C1 segment of cervical spinal cord (tissue), 14 donors: ENCODE results near the gene STX8.
A peak's percentile ranks its signal among the peaks of the same experiment; 100 is the strongest.

Experiments
- DNase-seq, 14 donors: peaks; one replicate each; lab custom pipeline; 2025; lab: John Stamatoyannopoulos, UW

STX8 gene

DNA sequence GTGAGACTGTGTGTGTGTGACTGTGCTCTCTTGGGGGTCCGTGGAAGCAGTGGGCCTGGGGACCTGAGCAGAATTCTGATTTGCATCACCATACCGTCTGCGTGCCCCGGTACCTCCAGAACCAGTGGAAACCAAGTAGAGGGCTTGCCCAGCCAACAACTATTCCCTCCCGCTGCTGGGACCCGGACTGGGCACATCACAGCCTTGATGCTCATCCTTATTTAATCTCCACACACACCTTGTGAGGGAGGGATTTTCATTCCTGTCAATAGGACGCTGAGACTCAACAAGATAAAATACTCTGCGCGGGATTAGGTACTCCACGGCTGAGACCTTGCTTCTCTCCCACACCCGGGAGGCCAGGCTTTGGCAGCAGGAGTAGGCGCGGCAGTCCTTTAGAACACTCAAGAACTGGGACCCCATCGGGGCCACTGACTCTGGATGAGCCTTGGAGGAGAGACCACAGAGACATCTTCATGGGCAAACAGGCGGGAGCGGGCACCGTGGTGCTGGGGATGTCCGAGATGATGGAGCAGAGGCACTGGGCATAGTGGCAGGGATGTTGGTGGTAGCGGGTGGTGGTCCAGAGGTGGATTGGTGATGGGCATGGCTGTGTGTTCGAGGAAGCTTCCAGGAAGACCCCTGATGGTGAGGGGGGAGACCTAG lies 346.3 kb downstream of the STX8 start:
- DNase-seq = no peak

DNA sequence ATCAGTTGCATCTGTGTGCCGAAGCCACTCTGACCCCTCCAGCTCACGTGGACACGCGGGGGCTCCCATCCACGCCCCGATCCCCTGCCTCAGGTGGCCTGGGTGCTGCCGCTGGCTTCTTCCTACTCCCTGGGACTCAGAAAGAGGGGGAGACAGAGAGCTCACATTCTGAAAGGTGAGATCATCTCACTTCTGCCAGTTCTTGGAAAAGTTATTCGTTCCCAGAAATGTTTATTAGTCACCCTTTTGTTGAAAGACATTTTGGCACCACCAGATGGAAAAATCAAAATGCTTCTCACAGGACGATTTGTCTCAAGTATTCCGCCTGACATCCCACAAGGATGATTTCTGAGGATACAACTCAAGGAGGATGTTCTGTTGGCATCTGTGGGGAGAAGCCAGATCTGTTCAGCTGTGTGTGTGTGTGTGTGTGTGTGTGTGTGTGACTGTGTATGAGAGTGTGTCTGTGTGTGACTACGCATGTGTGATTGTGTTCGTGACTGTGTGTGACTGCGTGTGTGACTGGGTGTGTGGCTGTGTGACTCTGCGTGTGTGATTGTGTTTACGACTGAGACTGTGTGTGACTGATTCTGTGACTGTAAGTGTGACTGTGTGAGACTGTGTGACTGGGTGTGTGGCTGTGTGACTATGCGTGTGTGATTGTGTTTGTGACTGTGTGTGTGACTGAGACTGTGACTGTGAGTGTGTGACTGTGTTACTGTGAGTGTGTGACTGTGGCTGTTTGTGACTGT lies 347.0 kb downstream of the STX8 start:
- peak in 1 of 14 donors; percentile 38 for DNase-seq

DNA sequence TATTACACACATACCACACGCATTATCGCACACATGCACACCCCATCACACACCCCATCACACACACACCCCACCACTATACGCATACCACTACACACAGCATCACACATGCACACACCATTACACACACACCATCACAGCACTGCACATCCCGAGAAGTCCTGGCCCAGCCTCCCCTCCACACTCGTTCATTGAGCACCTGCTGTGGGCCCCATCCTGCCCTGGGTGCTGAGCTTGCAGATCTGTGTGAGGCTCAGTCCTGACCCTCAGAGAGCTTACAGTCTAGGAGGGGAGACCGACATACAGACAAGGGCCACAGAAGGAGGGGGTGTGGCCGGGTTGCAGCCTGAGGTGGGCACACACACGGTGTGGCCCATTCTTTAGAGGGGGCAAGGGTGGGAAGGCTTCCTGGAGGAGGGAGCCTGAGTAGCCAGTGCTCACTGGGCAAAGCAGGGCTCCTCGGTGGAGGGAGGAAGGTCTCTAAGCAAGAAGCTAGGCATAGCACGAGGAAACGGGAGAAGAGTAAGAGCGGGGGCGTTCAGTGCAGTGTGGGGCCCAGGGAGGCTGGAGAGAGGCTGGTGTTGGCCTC lies 347.7 kb downstream of the STX8 start:
- DNase-seq = no peak

DNA sequence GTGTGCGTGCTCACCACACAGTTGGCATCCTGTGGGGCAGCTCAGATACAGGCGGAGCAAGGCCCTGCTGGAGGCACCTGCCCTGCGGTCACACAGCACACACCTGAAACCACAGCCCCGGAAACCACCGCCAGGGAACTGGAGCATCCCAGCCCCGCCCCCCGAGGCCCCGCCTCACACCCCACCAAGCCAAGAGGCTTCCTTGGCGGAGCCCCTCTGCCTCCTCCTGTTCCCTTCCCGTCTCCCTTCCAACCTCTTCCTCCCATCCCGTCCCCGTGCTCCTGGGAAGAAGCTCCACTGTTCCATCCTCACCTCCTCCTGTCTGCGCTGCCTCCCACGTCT lies 348.9 kb downstream of the STX8 start:
- no peak for DNase-seq

DNA sequence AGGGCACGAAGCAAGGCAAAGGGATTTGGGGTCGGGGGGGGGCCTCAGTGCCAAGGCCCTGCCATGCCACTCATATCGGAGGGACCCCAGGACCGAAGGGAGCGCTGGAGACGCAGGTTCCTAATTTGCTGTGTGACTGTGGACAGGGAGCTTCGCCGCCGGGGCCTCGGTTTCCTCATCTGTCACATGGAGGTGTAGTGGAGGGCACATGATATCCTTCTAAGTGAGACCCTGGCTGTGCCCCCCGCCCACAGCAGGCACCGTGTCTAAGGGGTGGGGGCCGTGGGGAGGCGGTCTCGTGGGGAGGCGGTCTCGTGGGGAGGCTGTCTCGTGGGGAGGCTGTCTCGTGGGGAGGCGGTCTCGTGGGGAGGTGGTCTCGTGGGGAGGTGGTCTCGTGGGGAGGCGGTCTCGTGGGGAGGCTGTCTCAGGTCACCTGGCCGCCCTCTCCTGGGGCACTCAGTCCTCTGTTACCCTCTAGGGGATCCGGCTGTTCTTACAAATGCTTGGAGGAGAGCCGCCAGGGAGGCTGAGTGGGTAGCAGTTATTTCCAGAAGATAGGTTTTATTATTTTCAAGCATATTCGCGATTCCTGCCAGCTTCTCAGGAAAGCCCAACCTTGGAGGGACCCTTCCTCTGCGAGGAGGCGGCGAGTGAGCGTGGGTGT lies 349.4 kb downstream of the STX8 start:
- no peak for DNase-seq

DNA sequence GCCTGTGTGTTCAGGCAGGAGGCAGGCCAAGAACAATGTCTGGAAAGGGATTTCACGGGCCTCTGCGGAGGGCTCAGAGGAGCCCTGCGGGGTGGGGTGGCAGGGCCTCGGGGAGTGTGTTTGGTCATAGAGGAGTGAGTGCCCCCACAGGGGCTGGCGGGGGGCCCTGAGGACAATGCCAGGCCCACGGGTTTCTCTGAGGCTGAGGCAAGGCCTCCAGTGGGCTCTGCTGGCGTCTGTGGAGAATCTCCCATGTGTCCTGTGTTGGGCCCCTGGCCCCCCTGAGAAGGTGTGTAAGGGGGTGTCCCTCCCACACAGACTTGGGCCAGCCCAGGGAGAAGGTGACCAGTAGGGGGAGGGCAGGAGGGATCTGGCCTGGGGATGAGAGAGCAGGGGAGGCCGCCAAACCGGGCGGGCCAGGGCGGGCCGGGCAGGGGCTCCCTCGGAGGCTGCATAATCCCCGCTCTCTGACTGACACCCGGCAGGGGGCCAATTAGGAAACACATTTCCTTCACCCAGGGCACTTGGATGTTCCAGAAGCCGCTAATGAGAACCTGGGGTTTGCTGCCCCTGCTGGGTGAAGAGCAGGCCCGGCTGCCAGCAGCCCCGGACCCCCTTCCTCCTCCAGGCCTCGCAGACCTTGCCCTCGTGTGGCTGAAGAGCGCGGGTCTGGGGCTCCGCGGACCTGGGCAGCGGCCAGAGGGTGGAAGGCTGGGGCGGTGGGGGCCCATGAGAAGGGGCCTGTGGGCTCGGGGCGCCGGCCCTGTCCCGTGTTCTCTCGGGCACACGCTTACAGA lies 350.1 kb downstream of the STX8 start:
- DNase-seq = no peak

DNA sequence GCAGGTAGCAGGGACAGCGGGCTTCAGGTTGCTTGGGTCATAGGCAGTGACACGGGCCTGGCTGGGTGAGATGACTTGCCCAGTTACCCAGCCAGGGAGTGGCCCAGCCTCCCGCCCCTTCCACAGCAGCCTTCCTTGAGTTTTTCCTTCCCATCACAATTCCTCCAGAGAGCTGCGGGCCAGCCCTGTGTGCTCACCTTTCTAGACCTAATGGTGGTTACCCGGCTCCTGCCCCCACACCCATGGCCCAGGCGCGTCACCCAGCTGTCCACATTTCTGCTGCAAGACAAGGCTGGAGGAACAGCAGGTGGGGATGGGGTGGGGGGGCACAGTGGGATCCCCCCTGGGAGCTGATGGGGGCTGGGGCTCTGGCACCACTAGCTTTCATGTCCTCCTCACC lies 351.1 kb downstream of the STX8 start:
- no peak for DNase-seq

DNA sequence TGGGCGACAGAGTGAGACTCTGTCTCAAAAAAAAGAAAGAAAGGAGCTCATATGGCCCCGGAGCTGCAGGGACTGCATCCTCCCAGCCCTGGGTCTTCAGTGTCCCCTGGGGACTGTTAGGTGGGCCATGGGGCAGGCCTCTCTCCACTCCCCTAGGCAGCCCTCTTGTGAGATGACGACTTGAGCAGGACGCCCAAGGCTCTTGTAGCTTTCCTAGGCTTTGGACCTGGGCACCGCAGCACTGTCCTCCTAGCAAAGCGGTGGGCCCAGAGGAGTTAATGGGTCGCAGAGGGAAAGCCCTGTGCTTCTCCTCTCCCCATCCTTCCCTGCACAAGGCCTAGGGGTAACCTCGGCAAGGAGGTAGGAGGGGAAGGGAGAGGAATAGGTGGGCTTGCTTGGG lies 352.1 kb downstream of the STX8 start:
- DNase-seq = no peak

DNA sequence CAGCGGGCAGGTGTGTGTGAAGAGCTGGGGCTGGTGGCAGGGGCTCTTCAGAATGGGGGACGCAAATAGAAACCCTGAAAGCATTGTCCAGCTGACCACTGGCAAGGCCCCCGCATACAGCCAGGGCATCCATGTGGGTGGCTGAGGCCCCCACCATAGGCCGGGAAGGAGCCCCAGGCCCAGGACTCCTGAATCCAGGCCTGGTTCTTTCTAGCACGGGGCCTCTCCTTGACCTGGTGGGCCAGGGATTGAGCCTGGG lies 353.8 kb downstream of the STX8 start:
- no peak for DNase-seq

DNA sequence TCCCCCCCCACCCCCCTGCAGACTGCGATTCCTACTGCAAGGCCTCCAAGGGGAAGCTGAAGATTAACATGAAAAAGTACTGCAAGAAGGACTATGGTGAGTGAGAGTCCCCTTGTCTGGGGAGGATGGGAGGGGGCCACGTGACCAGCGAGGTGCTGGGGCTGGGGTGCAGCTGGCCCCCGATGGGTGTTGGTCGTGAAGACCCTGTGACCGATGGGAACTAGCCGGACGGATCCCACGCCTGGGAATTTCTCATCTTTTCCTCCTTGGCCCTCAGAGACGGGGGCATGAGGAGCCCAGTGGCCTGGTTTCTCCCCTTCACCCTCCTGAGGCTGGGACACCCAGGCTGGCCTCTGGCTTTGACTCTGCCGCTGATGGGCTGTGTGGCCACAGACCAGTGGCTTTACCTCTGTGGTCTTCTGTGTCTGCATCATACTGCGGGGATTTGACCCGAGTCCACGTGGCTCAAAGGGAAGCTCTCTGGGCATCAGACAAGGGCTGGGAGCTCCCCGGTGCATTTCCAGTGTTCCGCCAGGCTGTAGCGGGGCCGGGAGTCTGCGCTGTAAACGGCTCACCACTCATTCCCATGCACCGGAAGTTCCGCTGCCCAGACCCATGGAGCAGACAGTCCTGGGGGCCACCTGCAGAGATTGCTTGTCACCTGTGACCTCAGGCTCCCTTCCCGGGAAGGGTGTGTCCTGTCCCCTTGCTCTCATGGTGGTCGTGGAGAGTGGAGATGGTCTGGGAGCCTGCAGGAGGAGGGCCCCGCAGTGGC lies 354.3 kb downstream of the STX8 start:
- no peak for DNase-seq

DNA sequence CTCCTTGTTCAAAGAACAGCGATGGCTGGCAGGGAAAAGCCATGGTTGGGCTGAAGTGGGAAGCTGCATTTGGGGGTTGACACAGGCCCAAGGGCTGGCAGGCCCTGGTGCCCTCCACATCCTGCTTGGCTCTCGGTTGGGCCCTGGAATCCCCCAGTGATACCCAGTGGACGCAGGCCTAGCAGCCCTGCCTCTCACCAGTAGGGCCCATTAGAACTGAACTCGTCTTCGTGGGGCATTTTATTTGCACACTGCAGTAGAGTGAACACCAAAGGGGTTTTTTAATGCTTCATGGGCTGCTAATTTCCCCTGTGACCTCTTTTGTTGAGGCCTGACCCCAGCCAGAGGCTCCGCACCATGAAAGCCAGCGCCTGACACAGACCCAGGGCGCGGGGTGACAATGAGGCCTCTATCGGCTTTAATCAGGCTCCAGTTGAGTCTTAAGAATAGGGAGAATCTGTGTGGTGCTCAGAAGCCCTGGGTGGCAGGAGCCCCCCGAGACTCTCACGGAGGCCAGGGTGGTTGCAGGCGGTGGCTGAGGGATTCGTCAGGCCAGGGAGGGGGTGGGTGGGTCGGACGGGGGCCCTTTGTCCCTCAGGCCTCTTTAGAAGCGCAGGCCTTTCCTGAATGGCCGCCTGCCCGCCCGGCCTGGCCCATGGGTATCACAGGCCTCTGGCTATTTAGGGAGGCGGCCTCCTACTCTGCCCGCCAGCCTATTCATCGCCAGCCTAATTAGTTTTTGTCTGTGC lies 355.0 kb downstream of the STX8 start:
- DNase-seq = no peak

DNA sequence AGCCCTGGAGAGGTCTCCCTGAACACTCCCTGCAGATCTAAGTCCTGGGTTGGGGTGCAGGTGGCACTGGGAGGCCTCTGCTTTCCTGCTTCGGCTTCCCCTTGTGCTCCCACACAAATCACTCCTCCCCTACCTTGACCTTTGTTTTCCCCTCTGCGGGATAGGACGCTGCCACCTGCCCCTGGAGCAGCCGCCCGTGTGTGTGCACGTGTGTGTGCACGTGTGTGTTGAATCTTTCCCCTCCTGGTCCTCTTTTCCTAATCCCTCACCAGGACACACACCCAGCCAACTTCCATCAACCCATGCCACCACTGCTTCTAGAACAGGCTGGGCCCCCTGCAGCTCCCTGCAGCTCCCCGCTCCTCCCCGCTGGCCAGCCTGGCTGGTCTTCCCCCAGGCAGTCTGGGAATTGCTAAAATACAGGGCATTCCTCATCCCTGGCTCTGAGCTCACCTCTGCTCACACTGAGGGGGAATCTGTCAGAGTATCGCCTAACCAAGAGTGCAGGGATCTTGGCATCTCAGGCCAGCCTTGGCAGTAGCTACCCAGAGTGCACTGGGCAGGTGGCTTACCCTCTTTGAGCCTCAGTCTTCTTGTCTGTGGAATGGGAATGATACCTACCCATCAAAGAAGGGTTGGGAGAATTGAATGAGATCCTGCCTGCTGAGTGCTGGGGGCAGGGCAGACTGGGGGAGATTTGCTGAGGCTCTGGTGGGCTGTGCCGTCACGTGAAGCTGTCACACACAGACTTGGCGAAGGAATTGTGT lies 355.8 kb downstream of the STX8 start:
- DNase-seq = no peak

DNA sequence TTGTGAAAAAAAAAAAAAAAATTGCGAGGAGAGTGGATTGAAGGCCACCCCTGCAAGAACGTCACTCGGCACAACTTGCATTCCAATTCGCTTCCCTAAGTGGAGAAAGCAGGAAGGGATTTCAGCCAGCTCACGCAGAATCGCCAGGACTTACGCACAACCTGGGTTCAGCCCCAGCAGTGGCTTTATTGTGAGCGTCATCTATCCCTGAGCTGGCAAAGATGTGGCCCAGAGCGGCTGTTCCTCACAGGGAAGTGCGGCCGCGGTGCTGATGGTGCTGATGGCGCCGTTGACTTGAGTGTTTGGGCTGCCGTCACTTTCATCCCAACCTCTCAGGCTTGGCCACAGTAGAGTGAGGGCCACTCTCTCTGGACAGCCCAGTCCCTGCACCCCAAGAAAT lies 356.7 kb downstream of the STX8 start:
- no peak for DNase-seq

DNA sequence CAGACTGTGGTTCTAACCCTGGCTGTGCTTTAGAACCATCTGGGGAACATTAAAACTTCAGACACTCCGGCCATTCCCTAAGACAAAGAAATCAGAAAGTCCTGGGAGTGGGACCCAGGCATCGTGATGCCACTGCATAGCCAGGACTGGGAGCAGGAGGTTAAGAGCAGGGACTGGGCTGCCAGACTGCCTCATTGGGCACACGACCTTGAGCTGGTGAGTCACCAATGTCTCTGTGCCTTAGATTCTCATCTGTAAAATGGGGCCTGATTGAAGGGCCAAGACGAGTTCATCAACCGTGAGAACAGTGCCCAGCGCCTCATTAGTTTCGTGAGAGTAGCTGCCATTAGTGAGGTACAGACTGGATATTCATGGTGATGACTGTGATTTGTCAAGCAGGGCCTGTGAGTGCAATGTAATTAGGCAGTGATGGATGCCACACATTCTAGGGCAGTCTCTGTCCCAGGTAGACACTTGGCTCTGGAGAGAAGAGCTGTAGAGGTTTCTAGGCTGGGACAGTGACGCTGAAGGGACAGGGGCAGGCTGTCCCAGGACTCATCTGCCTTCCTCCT lies 357.5 kb downstream of the STX8 start:
- DNase-seq = no peak

DNA sequence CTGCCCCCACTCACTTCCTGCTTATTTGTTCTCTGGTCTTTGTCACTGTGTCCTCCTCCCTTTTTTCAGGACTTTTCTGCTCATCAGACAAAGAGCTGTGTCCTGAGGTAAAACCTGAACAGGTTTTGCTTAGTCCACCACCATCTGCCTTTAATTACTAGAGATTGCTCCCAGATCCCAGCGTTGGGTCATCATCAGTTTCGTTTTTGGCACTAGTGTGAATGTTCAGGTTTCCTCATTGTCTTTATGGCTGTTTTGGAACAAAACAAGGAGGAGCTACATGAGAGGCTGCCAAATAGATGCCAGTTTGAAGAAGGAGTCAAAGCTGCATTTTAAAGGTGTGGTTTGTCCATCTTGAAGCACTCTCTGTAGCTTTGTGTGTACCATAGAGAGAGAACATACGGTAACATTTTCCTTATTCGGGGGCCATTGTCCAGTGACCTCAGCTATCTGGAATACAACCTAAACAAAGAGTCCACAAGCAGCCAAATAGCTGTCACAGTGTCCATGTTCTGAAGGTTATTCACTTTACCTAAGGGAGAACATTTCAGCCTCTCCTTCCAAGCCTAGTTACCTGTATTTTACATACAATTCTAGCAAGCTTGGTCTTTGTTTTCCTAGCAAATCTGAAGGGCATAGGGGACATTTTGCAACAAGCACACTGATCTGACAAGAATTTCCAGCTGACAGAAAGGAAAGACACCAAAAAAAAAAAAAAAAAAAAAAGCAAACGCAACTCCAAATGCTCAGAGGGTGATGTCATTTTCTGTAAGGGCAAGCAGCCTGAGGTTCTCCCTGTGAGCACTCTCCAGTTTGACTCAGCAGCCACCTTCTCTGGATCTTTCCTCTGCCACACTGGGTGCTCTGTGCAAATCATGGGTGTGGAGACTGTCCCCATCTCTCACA lies 358.2 kb downstream of the STX8 start:
- peak in 1 of 14 donors; percentile 80 for DNase-seq

DNA sequence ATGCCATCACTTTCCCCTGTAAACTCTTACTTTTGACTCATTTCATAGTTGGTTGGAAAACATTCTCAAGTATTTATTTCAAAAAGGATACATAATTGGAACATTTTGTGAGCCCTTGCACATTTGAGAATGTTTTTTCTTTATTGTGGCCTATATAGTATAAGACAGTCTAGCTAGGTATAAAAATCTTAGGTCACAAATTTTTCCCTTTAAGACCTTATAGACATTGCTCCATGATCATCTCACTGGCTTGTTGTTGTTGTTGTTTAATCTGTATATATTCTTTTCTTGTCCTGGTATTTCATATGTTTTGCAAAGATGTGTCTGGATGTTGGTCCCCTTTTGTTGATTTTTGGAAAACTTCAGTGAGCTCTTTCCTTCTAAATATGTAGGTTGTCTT lies 360.2 kb downstream of the STX8 start:
- DNase-seq = no peak

DNA sequence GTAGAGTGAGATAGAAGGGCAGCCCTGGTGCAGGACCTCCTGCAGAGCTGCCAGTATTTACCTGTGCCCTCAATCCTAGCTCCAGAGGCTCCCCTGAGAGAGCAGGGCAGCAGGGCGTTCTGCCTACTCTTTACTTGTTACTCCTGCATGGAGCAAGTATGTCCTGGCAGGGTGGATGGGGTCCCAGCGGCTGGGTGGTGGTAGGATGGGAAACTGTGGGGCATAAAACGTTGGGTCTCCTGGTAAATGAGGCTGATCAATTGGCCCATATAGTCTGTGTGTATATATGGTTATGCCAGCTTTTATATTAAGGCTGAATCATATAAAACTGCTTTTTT lies 362.3 kb downstream of the STX8 start:
- DNase-seq = no peak
